ENCODE measurements around the gene OR1N1. TPM values are rescaled to one million over a fixed set of nuclear protein-coding genes. Genes with fewer than 3 reads are reported as not detected.
"Not testable (repeated sequence)": the region's sequence is repeated elsewhere in the genome, so short reads cannot be mapped to it uniquely, and the experiment has no call there.

OR1N1 gene
- total and polyA plus RNA-seq, 12 donors, result not detected

DNA sequence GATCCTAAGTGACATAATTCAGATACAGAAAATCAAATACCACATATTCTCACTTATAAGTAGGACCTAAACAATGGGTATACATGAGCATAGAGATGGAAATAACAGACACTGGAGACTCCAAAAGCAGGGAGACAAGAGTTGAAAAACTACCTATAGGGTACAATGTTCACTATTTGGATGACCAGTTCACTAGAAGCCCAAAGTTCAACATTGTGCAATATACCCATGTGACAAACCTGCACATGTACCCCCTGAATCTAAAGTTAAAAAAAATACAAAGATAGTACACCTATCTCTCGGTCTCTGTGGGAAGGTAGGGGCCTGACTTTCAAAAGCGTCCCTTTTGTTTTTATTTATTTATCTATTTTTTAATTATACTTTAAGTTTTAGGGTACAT, 11.7 kb upstream of the OR1N1 start:
- Histone ChIP-seq H3K27ac (no peak overlapping the region), H3K27me3 (no peaks in the 10 kb centered on the region), H3K4me1 (no peaks in the 10 kb centered on the region), H3K4me3 (no peak overlapping the region), H3K9me3 (peaks cover 0 to 9% (median 0%) of the 10 kb centered on the region in 11 donors), H3K36me3 (no peaks in the 10 kb centered on the region)
- 60 to 61% methylated on average over 2 of the region's 2 CpGs for WGBS, 2 donors
- intact Hi-C loops (cut with DNase I), result no loop called here
- no peak for DNase-seq
- TF ChIP-seq, protein P1, sequence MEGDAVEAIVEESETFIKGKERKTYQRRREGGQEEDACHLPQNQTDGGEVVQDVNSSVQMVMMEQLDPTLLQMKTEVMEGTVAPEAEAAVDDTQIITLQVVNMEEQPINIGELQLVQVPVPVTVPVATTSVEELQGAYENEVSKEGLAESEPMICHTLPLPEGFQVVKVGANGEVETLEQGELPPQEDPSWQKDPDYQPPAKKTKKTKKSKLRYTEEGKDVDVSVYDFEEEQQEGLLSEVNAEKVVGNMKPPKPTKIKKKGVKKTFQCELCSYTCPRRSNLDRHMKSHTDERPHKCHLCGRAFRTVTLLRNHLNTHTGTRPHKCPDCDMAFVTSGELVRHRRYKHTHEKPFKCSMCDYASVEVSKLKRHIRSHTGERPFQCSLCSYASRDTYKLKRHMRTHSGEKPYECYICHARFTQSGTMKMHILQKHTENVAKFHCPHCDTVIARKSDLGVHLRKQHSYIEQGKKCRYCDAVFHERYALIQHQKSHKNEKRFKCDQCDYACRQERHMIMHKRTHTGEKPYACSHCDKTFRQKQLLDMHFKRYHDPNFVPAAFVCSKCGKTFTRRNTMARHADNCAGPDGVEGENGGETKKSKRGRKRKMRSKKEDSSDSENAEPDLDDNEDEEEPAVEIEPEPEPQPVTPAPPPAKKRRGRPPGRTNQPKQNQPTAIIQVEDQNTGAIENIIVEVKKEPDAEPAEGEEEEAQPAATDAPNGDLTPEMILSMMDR (IDR thresholded peaks at IDR 0.05), result no peak
- ATAC-seq, result no peak

DNA sequence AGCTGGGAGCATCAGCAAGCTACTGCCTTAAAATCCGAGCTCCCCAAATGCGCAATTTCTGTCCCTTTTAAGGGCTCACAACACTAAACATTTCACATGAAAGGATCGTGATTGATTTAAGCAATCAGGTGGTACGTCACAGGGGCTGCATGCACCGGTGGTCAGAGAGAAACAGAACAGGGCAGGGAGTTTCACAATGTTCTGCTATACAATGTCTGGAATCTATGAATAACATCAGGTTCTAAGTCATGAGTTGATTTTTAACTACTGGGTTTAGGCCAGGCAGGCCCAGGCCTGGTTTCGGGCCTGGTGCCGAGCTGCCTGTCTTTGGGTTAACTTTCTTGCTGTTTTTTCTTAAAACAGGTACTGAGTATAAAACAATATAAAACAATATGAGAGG, 10.0 kb upstream of the OR1N1 start:
- 69 to 77% methylated on average over 7 of the region's 7 CpGs for WGBS, 2 donors
- H3K4me3 ChIP-seq; ATAC-seq; H3K9me3 ChIP-seq; H3K4me1 ChIP-seq; intact Hi-C loops (cut with DNase I); H3K36me3 ChIP-seq; H3K27me3 ChIP-seq; DNase-seq; H3K27ac ChIP-seq: not testable (repeated sequence)

DNA sequence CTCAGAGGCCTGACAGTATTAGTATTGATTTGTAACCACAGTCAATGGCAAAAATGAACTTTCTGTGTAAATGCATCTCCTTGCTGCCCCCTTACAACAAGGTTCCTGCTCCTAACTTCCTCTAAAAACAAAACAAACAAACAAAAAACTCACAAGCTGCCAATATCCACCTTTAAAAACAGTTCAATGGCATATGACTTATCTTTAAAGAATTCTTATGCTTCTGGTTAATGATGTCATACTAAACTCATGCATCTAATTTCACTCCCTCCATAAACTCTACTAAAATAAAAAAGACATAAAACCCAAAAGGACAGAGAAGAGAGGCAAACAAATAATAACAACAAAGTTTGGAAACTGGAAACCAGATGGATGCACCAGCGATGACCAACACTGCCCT, 9.0 kb upstream of the OR1N1 start:
- DNase-seq (no peak), ATAC-seq (no peak)
- intact Hi-C loops (cut with DNase I), result no loop called here
- Histone ChIP-seq H3K36me3 (no peaks in the 10 kb centered on the region), H3K4me1 (no peaks in the 10 kb centered on the region), H3K27me3 (no peaks in the 10 kb centered on the region), H3K9me3 (peaks cover 0 to 9% (median 0%) of the 10 kb centered on the region in 11 donors), H3K4me3 (no peak overlapping the region), H3K27ac (no peak overlapping the region)
- TF ChIP-seq, protein P1 (IDR thresholded peaks at IDR 0.05), result no peak
- 94 to 97% methylated on average over 1 of the region's 1 CpG for whole genome bisulfite sequencing, 2 donors

DNA sequence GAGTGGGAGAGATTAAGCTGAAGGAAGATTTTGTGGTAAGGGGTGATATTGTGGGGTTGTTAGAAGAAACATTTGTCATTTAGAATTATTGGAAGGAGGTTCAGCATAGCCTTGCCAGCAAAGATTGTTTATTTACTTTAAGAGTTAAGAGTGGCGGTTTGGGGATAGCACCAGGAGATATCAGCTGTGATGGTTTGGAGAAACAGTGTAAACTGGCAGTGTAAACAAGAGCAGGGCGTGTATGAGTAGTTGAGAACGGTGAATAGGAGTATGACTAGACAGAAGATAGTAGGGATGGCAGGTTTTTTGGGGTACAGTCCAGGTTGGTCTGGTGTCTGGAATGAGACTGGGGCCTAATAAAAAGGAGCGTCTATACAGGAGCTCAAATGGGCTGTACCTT, 4.1 kb upstream of the OR1N1 start:
- H3K36me3 ChIP-seq; intact Hi-C loops (cut with DNase I); H3K27ac ChIP-seq; H3K9me3 ChIP-seq; H3K4me1 ChIP-seq; ATAC-seq; DNase-seq; H3K4me3 ChIP-seq: not testable (repeated sequence)
- WGBS, 2 donors, result 46 to 73% methylated on average over 4 of the region's 4 CpGs
- peaks cover 0 to 13% (median 0%) of the 10 kb centered on the region in 7 donors for H3K27me3 ChIP-seq

DNA sequence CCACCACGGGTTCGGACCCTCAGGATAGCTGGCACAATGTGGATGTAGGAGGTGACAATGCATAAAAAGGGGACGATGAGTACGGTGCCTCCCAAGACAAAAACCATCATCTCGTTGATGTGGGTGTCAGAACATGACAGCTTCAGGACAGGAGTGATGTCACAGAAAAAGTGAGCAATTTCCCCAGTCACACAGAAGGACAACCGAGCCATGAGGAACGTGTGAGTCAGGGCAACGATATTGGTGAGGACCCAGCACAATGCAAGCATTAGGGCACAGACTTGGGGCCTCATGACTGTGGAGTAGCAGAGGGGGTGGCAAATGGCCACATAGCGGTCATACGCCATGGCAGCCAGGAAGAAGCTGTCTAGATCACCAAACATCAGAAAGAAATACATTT, 491 bp downstream of the OR1N1 start:
- WGBS, 2 donors, result 79 to 83% methylated on average over 10 of the region's 10 CpGs
- H3K36me3 ChIP-seq, result no peaks in the 10 kb centered on the region
- no peaks in the 10 kb centered on the region for H3K4me1 ChIP-seq
- TF ChIP-seq, protein P1 (IDR thresholded peaks at IDR 0.05), result no peak
- intact Hi-C loops (cut with DNase I), result no loop called here
- no peak overlapping the region for H3K27ac ChIP-seq
- DNase-seq (no peak), ATAC-seq (no peak)
- no peak overlapping the region for H3K4me3 ChIP-seq
- peaks cover 0 to 19% (median 9%) of the 10 kb centered on the region in 7 donors for H3K27me3 ChIP-seq
- no peaks in the 10 kb centered on the region for H3K9me3 ChIP-seq

All from heart right ventricle (tissue), 16 donors.